Mesothelial cell of epicardium (in vitro differentiated cells): ENCODE data around the gene OR2G6. TPM values are rescaled to one million over a fixed set of nuclear protein-coding genes. Genes with fewer than 3 reads are reported as not detected.

Experiments used
- DNase-seq, 2 experiments: peaks; one replicate each; pipeline ENCODE4 v3.0.0; 2021; ENCODE audit warnings: low spot score in 2 of 2; ENCODE audit not compliant: unreplicated experiment in 2 of 2
- H3K27ac Mint-ChIP-seq: 2 replicates; pipeline ENCODE4 v1.8.0; 2021; ENCODE audit warnings: mixed read lengths
- H3K27me3 Mint-ChIP-seq: 2 replicates; pipeline ENCODE4 v1.8.0; 2021; ENCODE audit warnings: low read depth, mixed read lengths
- H3K36me3 Mint-ChIP-seq: 2 replicates; pipeline ENCODE4 v1.8.0; 2021; ENCODE audit warnings: mixed read lengths
- H3K4me1 Mint-ChIP-seq: 2 replicates; pipeline ENCODE4 v1.8.0; 2021; ENCODE audit warnings: mixed read lengths
- H3K4me3 Mint-ChIP-seq: 2 replicates; pipeline ENCODE4 v1.8.0; 2021; ENCODE audit warnings: mild to moderate bottlenecking, moderate library complexity, mixed read lengths
- H3K9me3 Mint-ChIP-seq: 2 replicates; pipeline ENCODE4 v1.8.0; 2021; ENCODE audit warnings: mixed read lengths
- CTCF ChIP-seq: fragments of 200-600 bp; sonication (generic); IDR thresholded peaks from one replicate; pipeline ENCODE4 v1.5.0; 2021; ENCODE audit warnings: antibody characterized with exemption; ENCODE audit not compliant: unreplicated experiment
- total RNA-seq: library from RNA; stranded (reverse); gene quantifications from 3 replicates; pipeline ENCODE4 v1.2.1, GENCODE V29; 2021

OR2G6 gene
- total RNA-seq, 1 donor from 2014 or later = 0.04 TPM

- no peak for TF ChIP-seq CTCF
- no peaks in the 10 kb centered on the region for H3K36me3 Mint-ChIP-seq
- H3K4me1 Mint-ChIP-seq = no peaks in the 10 kb centered on the region
- no peak overlapping the region for H3K27ac Mint-ChIP-seq
- peaks cover 52% of the 10 kb centered on the region for H3K9me3 Mint-ChIP-seq
- no peaks in the 10 kb centered on the region for H3K27me3 Mint-ChIP-seq
- H3K4me3 Mint-ChIP-seq = no peak overlapping the region
- DNase-seq = no peak
These were observed 68.5 kb downstream of the OR2G6 start for GRCh38 chr1:248576260-248576980.

Other genes starting within 250 kb of the OR2G6 start
- not detected in 3 replicates for gene OR2T33, start 230.1 kb upstream of the OR2G6 start, total RNA-seq
- gene OR2T12, start 204.6 kb upstream of the OR2G6 start, total RNA-seq = not detected in 3 replicates
- not detected in 3 replicates for gene OR2M7, start 183.5 kb upstream of the OR2G6 start, total RNA-seq
- not detected in 3 replicates for gene OR14C36, start 159.3 kb upstream of the OR2G6 start, total RNA-seq
- gene OR2T4, start 146.4 kb upstream of the OR2G6 start, total RNA-seq = not detected in 3 replicates
- gene OR2T6, start 132.3 kb upstream of the OR2G6 start, total RNA-seq = not detected in 3 replicates
- not detected in 3 replicates for gene OR2T1, start 105.0 kb upstream of the OR2G6 start, total RNA-seq
- not detected in 3 replicates for gene OR2T2, start 62.4 kb upstream of the OR2G6 start, total RNA-seq
- gene OR2T3, start 34.7 kb upstream of the OR2G6 start, total RNA-seq = not detected in 3 replicates
- not detected in 3 replicates for gene OR2T5, start 19.5 kb upstream of the OR2G6 start, total RNA-seq
- not detected in 3 replicates for gene OR2T29, start 54.7 kb downstream of the OR2G6 start, total RNA-seq
- gene OR2T34, start 66.7 kb downstream of the OR2G6 start, total RNA-seq = not detected in 3 replicates
- not detected in 3 replicates for gene OR2T10, start 89.6 kb downstream of the OR2G6 start, total RNA-seq
- not detected in 3 replicates for gene OR2T11, start 127.0 kb downstream of the OR2G6 start, total RNA-seq
- not detected in 3 replicates for gene OR2T35, start 137.2 kb downstream of the OR2G6 start, total RNA-seq
- not detected in 3 replicates for gene OR2T27, start 147.5 kb downstream of the OR2G6 start, total RNA-seq
- not detected in 3 replicates for gene OR14I1, start 194.7 kb downstream of the OR2G6 start, total RNA-seq
- not detected in 3 replicates for gene LYPD8, start 247.7 kb downstream of the OR2G6 start, total RNA-seq